Measurements from ENCODE around the gene PIGB. TPM values are rescaled to one million over a fixed set of nuclear protein-coding genes. Genes with fewer than 3 reads are reported as not detected.

The PIGB gene
- total RNA-seq, 1 experiment from 2014 or later, result 19.3 TPM

GRCh38 chr15:55276324-55276723 is 42.7 kb upstream of the PIGB start:
- ChIA-PET CTCF (no interaction called here), POLR2A (no interaction called here)
- in situ Hi-C loops (cut with HindIII; ENCODE audit: low pct_unique_long_range_greater_than_20kb, low sequenced_read_pairs), result no loop called here

GRCh38 chr15:55277116-55277564 is 41.9 kb upstream of the PIGB start:
- intact Hi-C loops (cut with micrococcal nuclease; ENCODE audit: unreplicated experiment) (no loop called here), in situ Hi-C loops (cut with HindIII; ENCODE audit: low pct_unique_long_range_greater_than_20kb, low sequenced_read_pairs) (no loop called here)
- Histone ChIP-seq H3K36me3 (ENCODE audit: control insufficient read depth, insufficient read depth, low read length) (no peaks in the 10 kb centered on the region), H3K4me1 (ENCODE audit: control insufficient read depth, insufficient read depth, low read length) (no peaks in the 10 kb centered on the region), H3K27me3 (ENCODE audit: control insufficient read depth, insufficient read depth, low read length) (no peaks in the 10 kb centered on the region), H3K4me3 (ENCODE audit: low read depth in 2 of 2, low read length in 2 of 2) (no peak overlapping the region), H3K27ac (ENCODE audit: low read length) (no peak overlapping the region), H3K9me3 (ENCODE audit: control insufficient read depth, insufficient read depth, low read depth, low read length) (no peaks in the 10 kb centered on the region)
- CTCF ChIA-PET, result no interaction called here
- ATAC-seq (no peak), DNase-seq (ENCODE audit: low read depth, low spot score) (no peak)
- POLR2A ChIA-PET, result no interaction called here
- TF ChIP-seq REST (IDR thresholded peaks at IDR 0.05; ENCODE audit: insufficient read depth in 1 of 2, low read depth in 2 of 2, low read length in 1 of 2), result no peak
- no peak for TF ChIP-seq POLR2AphosphoS5 (IDR thresholded peaks at IDR 0.05; ENCODE audit: low read depth, low read length)
- TF ChIP-seq CTCF (IDR thresholded peaks at IDR 0.05), result no peak
- no peak for TF ChIP-seq TCF7L2 (IDR thresholded peaks at IDR 0.05; ENCODE audit: low read depth, low read length)
- TF ChIP-seq SIN3A (IDR thresholded peaks at IDR 0.05; ENCODE audit: borderline replicate concordance, insufficient read depth, low read depth, low read length), result no peak
- no TSS peak for BruUV-seq (replicated peaks)

More at GRCh38 chr15:55276324-55276723, 42.7 kb upstream of the PIGB start:
- no peak overlapping the region for H3K4me3 ChIP-seq (ENCODE audit: low read depth in 2 of 2, low read length in 2 of 2)
- TF ChIP-seq POLR2AphosphoS5 (IDR thresholded peaks at IDR 0.05; ENCODE audit: low read depth, low read length), result no peak
- TF ChIP-seq CTCF (IDR thresholded peaks at IDR 0.05), result no peak
- no peak for TF ChIP-seq REST (IDR thresholded peaks at IDR 0.05; ENCODE audit: insufficient read depth in 1 of 2, low read depth in 2 of 2, low read length in 1 of 2)
- no peak for TF ChIP-seq SIN3A (IDR thresholded peaks at IDR 0.05; ENCODE audit: borderline replicate concordance, insufficient read depth, low read depth, low read length)
- no peak for TF ChIP-seq TCF7L2 (IDR thresholded peaks at IDR 0.05; ENCODE audit: low read depth, low read length)
- no peaks in the 10 kb centered on the region for H3K27me3 ChIP-seq (ENCODE audit: control insufficient read depth, insufficient read depth, low read length)
- no TSS peak for BruUV-seq (replicated peaks)
- H3K9me3 ChIP-seq (ENCODE audit: control insufficient read depth, insufficient read depth, low read depth, low read length), result no peaks in the 10 kb centered on the region
- H3K36me3 ChIP-seq (ENCODE audit: control insufficient read depth, insufficient read depth, low read length), result no peaks in the 10 kb centered on the region
- no peak overlapping the region for H3K27ac ChIP-seq (ENCODE audit: low read length)
- intact Hi-C loops (cut with micrococcal nuclease; ENCODE audit: unreplicated experiment), result no loop called here
- DNase-seq (ENCODE audit: low read depth, low spot score) (no peak), ATAC-seq (no peak)
- H3K4me1 ChIP-seq (ENCODE audit: control insufficient read depth, insufficient read depth, low read length), result no peaks in the 10 kb centered on the region
